ENCODE data around the gene SLC25A17. TPM values are rescaled to one million over a fixed set of nuclear protein-coding genes. Genes with fewer than 3 reads are reported as not detected.

Gene SLC25A17
- total and polyA plus RNA-seq, 7 donors = 2.7 to 16.3 (median 4.6) TPM

DNA sequence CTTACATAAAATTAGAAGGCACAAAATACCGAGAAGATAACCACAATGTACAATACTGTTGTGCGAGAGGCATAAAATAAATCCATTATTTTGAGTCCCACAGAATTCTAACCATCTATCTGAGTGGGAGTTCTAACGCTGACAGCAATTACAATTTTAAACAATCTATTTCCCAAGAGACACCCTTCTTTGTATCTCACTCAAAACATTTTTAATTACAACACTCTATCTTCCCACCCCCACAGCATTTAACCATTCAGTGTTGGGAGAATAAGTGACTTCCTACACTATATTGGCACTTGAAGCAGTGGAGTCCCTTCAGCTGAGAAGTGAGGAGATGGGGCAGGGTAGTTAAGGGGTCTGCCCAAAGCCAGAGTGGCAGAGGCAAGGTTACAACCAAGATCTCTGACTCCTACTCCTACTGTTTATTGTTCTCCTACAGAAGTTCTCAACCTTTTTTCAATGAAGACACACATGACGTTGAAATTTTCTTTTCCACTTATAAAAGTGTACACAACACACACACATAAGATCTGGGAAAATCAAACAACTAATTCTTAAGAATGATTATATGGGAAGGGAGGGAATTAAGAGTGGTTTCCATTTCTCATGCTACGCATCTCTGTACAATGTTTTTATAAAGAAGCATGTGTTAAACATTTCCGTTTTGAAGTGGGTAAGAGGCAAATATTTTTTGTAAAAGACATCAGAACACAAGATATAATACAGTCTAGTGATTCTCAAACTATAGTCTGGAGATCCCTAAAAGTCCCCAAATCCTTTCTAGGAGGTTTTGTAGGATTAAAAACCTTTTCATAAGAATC lies 10.9 kb downstream of the SLC25A17 start:
- no peak for ATAC-seq
- no peak overlapping the region for H3K27ac ChIP-seq
- intact Hi-C loops (cut with DNase I) = no loop called here
- WGBS, 3 donors = 70 to 78% (median 71%) methylated on average over 6 of the region's 6 CpGs
- TF ChIP-seq, protein P1, sequence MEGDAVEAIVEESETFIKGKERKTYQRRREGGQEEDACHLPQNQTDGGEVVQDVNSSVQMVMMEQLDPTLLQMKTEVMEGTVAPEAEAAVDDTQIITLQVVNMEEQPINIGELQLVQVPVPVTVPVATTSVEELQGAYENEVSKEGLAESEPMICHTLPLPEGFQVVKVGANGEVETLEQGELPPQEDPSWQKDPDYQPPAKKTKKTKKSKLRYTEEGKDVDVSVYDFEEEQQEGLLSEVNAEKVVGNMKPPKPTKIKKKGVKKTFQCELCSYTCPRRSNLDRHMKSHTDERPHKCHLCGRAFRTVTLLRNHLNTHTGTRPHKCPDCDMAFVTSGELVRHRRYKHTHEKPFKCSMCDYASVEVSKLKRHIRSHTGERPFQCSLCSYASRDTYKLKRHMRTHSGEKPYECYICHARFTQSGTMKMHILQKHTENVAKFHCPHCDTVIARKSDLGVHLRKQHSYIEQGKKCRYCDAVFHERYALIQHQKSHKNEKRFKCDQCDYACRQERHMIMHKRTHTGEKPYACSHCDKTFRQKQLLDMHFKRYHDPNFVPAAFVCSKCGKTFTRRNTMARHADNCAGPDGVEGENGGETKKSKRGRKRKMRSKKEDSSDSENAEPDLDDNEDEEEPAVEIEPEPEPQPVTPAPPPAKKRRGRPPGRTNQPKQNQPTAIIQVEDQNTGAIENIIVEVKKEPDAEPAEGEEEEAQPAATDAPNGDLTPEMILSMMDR (IDR thresholded peaks at IDR 0.05) = no peak
- H3K36me3 ChIP-seq (ENCODE audit: insufficient read depth in 1 of 2, low read depth in 1 of 2) = no peaks in the 10 kb centered on the region
- DNase-seq = no peak
- H3K4me3 ChIP-seq = no peak overlapping the region
- H3K4me1 ChIP-seq = no peaks in the 10 kb centered on the region
- H3K27me3 ChIP-seq (ENCODE audit: insufficient read depth in 3 of 3, low read length in 2 of 3) = no peaks in the 10 kb centered on the region
- H3K9me3 ChIP-seq = no peaks in the 10 kb centered on the region

DNA sequence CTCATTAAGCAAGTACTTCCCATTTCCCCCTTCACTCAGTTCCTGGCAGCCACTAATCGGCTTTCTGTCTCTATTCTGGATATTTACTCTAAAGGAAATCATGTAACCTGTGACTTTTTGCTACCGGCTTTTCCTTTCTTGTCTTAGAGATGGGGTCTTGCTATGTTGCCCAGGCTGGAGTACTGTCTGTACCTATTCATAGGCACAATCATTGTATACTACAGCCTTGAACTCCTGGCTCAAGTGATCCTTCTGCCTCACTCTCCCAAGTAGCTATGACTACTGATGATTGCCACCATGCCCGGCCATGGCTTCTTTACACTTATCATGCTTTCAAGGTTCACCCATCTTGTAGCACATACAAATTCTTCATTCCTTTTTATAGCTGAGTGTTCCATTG lies 12.4 kb downstream of the SLC25A17 start:
- ATAC-seq = no peak

DNA sequence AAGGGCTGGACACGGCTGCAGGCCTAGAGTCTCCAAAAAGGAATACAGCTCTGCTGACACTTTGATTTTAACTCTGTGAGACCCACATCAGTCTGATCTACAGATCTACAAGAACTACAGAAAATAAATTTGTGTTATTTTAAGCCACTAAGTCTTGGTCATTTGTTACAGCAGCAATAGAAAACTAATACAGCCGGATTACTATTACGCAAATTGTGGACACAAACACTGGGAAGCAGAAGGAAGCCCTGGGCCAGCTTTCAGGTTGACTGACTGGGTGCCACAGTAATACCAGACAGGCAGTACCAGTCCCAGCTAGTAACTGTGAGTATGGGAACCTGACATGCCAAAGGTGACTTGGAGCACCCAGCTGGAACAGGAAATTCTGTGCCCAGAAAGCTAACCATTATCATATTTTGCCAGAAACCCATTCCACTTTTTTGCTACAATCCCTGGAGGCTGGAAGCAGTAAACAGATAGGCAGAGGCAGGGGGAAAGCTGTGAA lies 13.4 kb downstream of the SLC25A17 start:
- TF ChIP-seq, protein P1 (IDR thresholded peaks at IDR 0.05) = no peak
- Histone ChIP-seq H3K27me3 (ENCODE audit: insufficient read depth in 3 of 3, low read length in 2 of 3) (no peaks in the 10 kb centered on the region), H3K4me3 (no peak overlapping the region), H3K9me3 (no peaks in the 10 kb centered on the region), H3K4me1 (no peaks in the 10 kb centered on the region), H3K36me3 (ENCODE audit: insufficient read depth in 1 of 2, low read depth in 1 of 2) (no peaks in the 10 kb centered on the region), H3K27ac (no peak overlapping the region)
- no peak for DNase-seq
- WGBS, 3 donors = 95 to 99% (median 97%) methylated on average over 3 of the region's 3 CpGs
- intact Hi-C loops (cut with DNase I) = no loop called here
- no peak for ATAC-seq

More for the DNA sequence above, 12.4 kb downstream of the SLC25A17 start:
- H3K27ac ChIP-seq = no peak overlapping the region
- intact Hi-C loops (cut with DNase I) = no loop called here
- H3K9me3 ChIP-seq = no peaks in the 10 kb centered on the region
- DNase-seq = no peak
- TF ChIP-seq, protein P1 (IDR thresholded peaks at IDR 0.05) = no peak
- WGBS, 3 donors = 81 to 84% (median 82%) methylated on average over 3 of the region's 3 CpGs
- H3K27me3 ChIP-seq (ENCODE audit: insufficient read depth in 3 of 3, low read length in 2 of 3) = no peaks in the 10 kb centered on the region
- H3K36me3 ChIP-seq (ENCODE audit: insufficient read depth in 1 of 2, low read depth in 1 of 2) = no peaks in the 10 kb centered on the region
- H3K4me3 ChIP-seq = no peak overlapping the region
- H3K4me1 ChIP-seq = no peaks in the 10 kb centered on the region

DNA sequence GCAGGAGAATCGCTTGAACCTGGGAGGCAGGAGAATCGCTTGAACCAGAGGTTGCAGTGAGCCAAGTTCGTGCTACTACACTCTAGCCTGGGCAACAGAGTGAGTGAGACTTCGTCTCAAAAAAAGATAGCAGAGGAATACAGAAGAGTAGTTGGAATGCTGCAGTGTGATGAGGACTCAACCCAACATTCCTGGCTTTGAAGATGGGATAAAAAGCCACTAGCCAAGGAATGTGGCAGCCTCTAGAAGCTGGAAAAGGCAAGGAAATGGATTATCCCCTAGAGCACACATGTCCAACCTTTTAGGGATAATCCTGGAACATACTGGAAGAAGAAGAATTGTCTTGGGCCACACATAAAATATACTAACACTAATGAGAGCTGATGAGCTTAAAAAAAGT lies 13.9 kb downstream of the SLC25A17 start:
- peaks cover 3% of the 10 kb centered on the region for H3K4me1 ChIP-seq
- DNase-seq (no peak), ATAC-seq (no peak)
- 89 to 95% (median 92%) methylated on average over 4 of the region's 4 CpGs for WGBS, 3 donors
- no peaks in the 10 kb centered on the region for H3K9me3 ChIP-seq
- no peaks in the 10 kb centered on the region for H3K36me3 ChIP-seq (ENCODE audit: insufficient read depth in 1 of 2, low read depth in 1 of 2)
- no peaks in the 10 kb centered on the region for H3K27me3 ChIP-seq (ENCODE audit: insufficient read depth in 3 of 3, low read length in 2 of 3)
- H3K4me3 ChIP-seq = no peak overlapping the region
- intact Hi-C loops (cut with DNase I) = no loop called here
- TF ChIP-seq, protein P1 (IDR thresholded peaks at IDR 0.05) = no peak
- no peak overlapping the region for H3K27ac ChIP-seq

Measured in psoas muscle (tissue), 8 donors.